GM12878 (cell line): ENCODE results near the gene DIRAS1.

Source experiments
- EZH2 ChIP-seq: IDR thresholded peaks from 2 replicates; pipeline ENCODE4 v1.6.1; 2012; ENCODE audit warnings: low read depth, mild to moderate bottlenecking, control low read depth, inconsistent platforms, low read length, borderline replicate concordance; ENCODE audit not compliant: control insufficient read depth
- JUND ChIP-seq: IDR thresholded peaks from 2 replicates; pipeline ENCODE4 v1.6.1; 2012; ENCODE audit warnings: low read depth, mild to moderate bottlenecking, low read length, improper control_type of control experiment, moderate library complexity
- MYC ChIP-seq: IDR thresholded peaks from 2 replicates; pipeline ENCODE4 v1.6.1; 2011; ENCODE audit warnings: mild to moderate bottlenecking, low read length, moderate library complexity, inconsistent platforms; ENCODE audit not compliant: insufficient read depth, insufficient replicate concordance, insufficient read length, severe bottlenecking
- NR2C2 ChIP-seq: IDR thresholded peaks from 2 replicates; pipeline ENCODE4 v1.6.1; 2011; ENCODE audit warnings: borderline replicate concordance, low read depth; ENCODE audit not compliant: control insufficient read depth, insufficient read length
- POLR2A ChIP-seq: IDR thresholded peaks from 2 replicates; pipeline ENCODE4 v1.6.1; 2011; ENCODE audit warnings: low read depth, mild to moderate bottlenecking, low read length
- POLR2AphosphoS5 ChIP-seq: IDR thresholded peaks from 2 replicates; pipeline ENCODE4 v1.6.1; 2011; ENCODE audit warnings: mild to moderate bottlenecking, low read length, inconsistent platforms
- SRF ChIP-seq, 2 experiments: IDR thresholded peaks; 2 replicates each; pipeline ENCODE4 v1.6.1; 2011; ENCODE audit warnings: low read depth in 2 of 2, low read length in 2 of 2, mild to moderate bottlenecking in 1 of 2, moderate library complexity in 1 of 2
- YY1 ChIP-seq: IDR thresholded peaks from 2 replicates; pipeline ENCODE4 v1.6.1; 2011; ENCODE audit warnings: low read depth, mild to moderate bottlenecking, low read length
- TF ChIP-seq, protein P1 (sequence below): fragments of 450-650 bp; IDR thresholded peaks from 2 replicates; pipeline ENCODE4 v1.6.1; 2018; ENCODE audit warnings: borderline replicate concordance, mild to moderate bottlenecking; ENCODE audit not compliant: partially characterized antibody
- TF ChIP-seq, protein P2 (sequence below), 3 experiments: IDR thresholded peaks in 2 of 3; conservative IDR thresholded peaks in 1 of 3; 2 replicates each; pipeline ENCODE4 v1.5.1; 2011; ENCODE audit warnings: low read depth in 3 of 3, low read length in 3 of 3, mild to moderate bottlenecking in 3 of 3, control low read depth in 2 of 3, moderate library complexity in 2 of 3, inconsistent platforms in 1 of 3, mixed read lengths in 1 of 3; ENCODE audit not compliant: control insufficient read depth in 2 of 3, insufficient read depth in 1 of 3; ENCODE audit errors: extremely low read depth in 1 of 3
- TF ChIP-seq, protein P3 (sequence below): fragments of 450-650 bp; IDR thresholded peaks from 2 replicates; pipeline ENCODE4 v1.6.1; 2017; ENCODE audit warnings: mild to moderate bottlenecking, low read depth, inconsistent platforms; ENCODE audit not compliant: poor library complexity, severe bottlenecking

DNA sequence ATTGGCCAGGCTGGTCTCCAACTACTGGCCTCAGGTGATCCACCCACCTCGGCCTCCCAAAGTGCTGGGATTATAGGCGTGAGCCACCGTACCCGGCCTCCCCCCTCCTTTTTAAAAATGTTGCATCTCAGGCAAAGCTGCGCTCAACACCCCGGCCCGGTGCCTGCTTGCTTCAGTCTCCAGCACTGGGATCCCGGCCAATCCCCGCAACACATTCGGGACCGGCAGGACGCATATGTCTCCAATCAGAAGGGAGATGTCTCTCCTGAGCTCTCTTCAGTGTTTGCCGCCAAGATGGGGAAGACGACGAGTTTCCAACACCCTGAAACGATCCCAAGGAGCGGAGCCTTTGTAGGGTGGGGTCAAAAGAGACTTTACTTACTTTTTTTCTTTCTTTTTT, 34.8 kb downstream of the DIRAS1 start:
- TF ChIP-seq, protein P1, sequence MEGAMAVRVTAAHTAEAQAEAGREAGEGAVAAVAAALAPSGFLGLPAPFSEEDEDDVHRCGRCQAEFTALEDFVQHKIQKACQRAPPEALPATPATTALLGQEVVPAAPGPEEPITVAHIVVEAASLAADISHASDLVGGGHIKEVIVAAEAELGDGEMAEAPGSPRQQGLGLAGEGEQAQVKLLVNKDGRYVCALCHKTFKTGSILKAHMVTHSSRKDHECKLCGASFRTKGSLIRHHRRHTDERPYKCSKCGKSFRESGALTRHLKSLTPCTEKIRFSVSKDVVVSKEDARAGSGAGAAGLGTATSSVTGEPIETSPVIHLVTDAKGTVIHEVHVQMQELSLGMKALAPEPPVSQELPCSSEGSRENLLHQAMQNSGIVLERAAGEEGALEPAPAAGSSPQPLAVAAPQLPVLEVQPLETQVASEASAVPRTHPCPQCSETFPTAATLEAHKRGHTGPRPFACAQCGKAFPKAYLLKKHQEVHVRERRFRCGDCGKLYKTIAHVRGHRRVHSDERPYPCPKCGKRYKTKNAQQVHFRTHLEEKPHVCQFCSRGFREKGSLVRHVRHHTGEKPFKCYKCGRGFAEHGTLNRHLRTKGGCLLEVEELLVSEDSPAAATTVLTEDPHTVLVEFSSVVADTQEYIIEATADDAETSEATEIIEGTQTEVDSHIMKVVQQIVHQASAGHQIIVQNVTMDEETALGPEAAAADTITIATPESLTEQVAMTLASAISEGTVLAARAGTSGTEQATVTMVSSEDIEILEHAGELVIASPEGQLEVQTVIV: no peak
- TF ChIP-seq, protein P2, sequence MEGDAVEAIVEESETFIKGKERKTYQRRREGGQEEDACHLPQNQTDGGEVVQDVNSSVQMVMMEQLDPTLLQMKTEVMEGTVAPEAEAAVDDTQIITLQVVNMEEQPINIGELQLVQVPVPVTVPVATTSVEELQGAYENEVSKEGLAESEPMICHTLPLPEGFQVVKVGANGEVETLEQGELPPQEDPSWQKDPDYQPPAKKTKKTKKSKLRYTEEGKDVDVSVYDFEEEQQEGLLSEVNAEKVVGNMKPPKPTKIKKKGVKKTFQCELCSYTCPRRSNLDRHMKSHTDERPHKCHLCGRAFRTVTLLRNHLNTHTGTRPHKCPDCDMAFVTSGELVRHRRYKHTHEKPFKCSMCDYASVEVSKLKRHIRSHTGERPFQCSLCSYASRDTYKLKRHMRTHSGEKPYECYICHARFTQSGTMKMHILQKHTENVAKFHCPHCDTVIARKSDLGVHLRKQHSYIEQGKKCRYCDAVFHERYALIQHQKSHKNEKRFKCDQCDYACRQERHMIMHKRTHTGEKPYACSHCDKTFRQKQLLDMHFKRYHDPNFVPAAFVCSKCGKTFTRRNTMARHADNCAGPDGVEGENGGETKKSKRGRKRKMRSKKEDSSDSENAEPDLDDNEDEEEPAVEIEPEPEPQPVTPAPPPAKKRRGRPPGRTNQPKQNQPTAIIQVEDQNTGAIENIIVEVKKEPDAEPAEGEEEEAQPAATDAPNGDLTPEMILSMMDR (IDR thresholded peaks at IDR 0.05 in 2 of 3, conservative IDR thresholded peaks at IDR 0.05 in 1 of 3; ENCODE audit: control insufficient read depth in 2 of 3, extremely low read depth in 1 of 3, insufficient read depth in 1 of 3, low read depth in 3 of 3, low read length in 3 of 3): no peak
- TF ChIP-seq, protein P3, sequence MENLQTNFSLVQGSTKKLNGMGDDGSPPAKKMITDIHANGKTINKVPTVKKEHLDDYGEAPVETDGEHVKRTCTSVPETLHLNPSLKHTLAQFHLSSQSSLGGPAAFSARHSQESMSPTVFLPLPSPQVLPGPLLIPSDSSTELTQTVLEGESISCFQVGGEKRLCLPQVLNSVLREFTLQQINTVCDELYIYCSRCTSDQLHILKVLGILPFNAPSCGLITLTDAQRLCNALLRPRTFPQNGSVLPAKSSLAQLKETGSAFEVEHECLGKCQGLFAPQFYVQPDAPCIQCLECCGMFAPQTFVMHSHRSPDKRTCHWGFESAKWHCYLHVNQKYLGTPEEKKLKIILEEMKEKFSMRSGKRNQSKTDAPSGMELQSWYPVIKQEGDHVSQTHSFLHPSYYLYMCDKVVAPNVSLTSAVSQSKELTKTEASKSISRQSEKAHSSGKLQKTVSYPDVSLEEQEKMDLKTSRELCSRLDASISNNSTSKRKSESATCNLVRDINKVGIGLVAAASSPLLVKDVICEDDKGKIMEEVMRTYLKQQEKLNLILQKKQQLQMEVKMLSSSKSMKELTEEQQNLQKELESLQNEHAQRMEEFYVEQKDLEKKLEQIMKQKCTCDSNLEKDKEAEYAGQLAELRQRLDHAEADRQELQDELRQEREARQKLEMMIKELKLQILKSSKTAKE: no peak
- TF ChIP-seq MYC: no peak
- no peak for TF ChIP-seq POLR2AphosphoS5
- no peak for TF ChIP-seq JUND
- no peak for TF ChIP-seq NR2C2
- TF ChIP-seq POLR2A: no peak
- TF ChIP-seq YY1: no peak
- no peak for TF ChIP-seq EZH2
- no peak for TF ChIP-seq SRF (IDR thresholded peaks at IDR 0.05; ENCODE audit: low read depth in 2 of 2, low read length in 2 of 2)
